Measurements from ENCODE around the gene ITGB3BP.
"Not testable (repeated sequence)": the region's sequence is repeated elsewhere in the genome, so short reads cannot be mapped to it uniquely, and the experiment has no call there.

Gene ITGB3BP

DNA sequence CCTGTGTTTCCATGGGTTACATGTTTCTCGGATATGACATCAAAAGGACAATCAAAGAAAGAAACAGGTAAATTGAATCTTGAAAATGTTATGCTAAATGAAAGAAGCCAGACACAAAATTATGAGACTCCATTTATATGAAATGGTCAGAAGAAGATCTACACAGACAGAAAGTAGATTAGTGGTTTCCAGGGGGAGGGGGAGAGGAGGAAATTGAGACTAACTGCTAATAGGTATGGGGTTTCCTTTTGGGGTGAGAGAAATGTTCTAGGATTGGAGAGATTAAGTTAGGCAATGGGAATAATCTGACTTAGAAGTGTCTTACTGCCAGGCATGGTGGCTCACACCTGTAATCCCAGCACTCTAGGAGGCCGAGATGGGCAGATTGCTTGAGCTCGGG is 21.8 kb downstream of the ITGB3BP start:
- no peak for DNase-seq

DNA sequence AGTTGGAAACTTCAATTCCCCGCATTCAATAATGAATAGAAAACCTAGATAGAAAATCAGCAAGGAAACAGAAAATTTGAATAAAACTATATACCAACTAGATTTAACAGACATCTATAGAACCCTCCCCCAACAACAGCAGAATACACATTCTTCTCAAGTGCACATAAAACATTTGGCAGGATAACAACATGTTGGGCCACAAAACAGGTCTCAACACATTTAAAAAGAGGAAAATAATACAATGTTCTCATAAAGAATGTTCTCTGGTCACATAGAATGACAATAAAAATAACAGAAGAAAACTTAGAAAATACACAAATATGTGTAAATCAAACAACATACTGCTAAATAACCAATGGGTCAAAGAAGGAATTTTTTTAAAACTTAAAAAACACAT is 24.9 kb downstream of the ITGB3BP start:
- no peak for DNase-seq

DNA sequence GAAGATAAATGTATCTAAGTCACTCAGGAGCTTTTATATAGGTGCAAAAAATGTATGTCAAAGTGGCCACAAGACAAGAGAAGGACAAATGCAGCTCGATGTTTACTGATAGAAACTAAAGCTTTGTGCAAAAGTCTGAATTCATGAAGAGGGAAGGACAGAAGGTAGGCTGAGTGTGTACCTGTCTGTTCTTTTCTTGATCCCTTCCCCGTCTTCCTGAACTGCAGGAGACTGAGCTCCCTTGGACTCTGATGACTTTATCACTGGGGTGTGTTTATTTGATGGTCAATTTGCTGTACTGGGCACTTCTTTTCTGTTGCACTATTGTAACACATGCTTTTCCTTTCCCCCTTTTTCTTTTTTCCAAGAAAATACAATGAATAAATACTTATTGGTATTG is 25.4 kb downstream of the ITGB3BP start:
- no peak for DNase-seq

DNA sequence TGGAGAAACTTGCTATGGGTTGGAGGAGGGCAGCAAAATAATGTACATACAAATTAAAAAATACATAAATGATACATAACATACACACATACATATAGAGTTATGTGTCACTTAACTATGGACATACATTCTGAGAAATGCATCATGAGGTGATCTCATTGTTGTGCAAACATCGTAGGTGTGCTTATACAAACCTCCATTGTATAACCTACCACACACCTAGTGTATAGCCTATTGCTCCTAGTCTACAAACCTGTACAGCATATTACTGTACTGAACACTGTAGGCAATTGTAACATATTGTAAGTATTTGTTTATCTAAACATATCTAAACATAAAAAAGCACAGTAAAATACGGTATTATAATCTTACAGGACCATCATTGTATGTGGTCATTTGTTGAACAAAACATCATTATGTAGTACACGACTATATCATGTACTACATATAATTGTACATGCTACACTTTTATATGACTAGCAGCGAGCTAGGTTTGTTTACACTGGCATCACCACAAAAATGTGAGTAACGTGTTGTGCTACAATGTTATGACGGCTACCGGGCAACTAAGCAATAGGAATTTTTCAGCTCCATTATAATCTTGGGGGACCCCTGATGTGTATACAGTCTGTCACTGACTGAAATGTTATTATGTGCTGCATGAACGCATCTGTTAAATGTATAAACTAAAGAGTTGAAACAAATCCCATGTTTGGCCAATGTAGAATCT is 35.5 kb downstream of the ITGB3BP start:
- no peak for DNase-seq

DNA sequence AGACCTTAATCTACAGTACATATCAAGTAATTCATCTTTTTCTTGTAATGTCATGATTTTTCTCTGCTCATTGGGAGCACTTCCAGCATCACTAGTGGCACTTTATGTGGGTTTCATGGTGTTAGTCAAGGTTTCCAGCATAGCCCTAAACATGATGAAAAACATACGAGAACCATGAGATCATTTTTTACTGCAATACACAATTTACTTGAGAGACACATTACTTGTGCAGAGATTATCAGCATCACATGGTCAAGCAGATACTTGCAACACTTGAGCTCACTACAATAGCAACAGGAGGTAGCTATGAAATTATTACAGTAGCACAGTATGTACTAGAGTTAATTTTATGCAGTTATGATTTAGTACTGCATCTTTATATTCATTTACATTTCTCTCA is 36.4 kb downstream of the ITGB3BP start:
- DNase-seq = no peak

DNA sequence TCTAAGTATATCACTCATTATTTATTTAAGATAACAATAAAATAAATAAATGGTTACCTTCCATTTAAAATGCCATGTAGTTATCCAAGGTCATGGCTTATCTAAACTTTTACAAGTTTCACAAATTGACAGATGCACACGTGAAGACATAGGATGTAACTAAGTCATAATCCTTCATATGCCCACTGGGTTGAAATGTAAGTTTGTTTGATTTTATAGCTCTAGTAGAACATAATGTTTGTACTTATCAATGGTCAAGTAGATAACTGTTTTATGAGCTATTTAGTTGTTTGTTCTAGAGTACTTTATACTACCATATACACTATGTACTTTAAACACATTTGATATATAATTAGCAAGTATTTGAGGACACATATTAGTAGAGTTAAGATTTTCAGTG is 43.0 kb downstream of the ITGB3BP start:
- DNase-seq = no peak

DNA sequence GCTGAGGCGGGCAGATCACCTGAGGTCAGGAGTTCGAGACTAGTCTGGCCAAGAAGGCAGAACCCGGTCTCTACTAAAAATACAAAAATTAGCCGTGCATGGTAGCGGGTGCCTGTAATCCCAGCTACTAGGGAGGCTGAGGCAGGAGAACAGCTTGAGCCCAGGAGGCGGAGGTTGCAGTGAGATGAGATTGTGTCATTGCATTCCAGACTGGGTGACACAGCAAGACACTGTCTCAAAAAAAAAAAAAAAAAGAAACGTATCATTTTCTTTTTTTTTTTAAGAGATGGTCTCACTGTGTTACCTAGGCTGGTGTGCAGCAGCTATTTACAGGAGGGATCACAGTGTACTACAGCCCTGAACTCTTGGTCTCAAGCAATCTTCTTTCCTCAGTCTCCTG is 47.3 kb downstream of the ITGB3BP start:
- DNase-seq = no peak

DNA sequence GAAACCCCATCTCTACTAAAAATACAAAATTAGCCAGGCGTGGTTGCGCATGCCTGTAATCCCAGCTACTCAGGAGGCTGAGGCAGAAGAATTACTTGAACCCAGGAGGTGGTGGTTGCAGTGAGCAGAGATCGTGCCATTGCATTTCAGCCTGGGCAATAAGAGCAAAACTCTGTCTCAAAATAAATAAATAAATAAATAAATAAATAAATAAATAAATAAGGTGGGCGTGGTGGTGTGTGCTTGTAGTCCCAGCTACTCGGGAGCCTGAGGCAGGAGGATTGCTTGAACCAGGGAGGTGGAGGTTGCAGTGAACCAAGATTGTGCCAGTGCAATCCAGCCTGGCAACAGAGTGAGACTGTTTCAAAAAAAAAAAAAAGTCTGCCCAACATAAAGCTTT is 54.3 kb downstream of the ITGB3BP start:
- DNase-seq = not testable (repeated sequence)

DNA sequence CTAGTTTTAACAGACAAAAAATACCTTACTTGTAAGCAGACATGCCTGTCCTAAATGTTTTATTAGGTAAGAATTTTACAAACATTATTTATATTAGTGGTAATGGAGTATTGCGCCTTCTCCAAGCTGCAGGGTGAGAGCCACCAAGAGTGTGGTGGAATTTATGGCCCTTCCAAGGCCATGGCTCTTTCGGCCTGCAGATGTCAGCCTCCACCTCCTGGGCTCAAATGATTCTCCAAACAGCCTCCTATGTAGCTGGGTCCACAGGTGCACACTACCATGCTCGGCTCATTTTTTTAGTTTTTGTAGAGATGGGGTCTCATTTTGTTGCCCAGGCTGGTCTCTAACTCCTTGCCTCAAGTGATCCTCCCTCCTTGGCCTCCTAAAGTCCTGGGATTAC is 56.3 kb downstream of the ITGB3BP start:
- no peak for DNase-seq

DNA sequence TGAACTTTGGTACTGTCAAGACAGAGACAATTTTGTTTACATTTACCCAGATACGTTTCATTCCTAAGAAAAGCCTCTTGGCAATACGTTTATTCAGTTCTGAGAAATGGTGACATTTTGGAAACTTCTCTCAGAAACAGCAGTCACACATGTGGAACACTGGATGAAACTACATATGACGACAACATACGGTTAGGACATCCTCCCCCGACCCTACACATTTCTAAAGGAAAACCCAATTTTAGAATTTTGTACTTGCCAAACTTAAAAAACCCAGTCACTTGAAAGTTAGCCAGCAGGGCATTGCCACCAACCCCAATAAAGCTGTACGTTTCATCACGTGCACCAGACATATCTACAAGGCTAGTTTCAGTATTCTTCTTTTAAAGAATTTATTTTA is 56.8 kb downstream of the ITGB3BP start:
- no peak for DNase-seq

DNA sequence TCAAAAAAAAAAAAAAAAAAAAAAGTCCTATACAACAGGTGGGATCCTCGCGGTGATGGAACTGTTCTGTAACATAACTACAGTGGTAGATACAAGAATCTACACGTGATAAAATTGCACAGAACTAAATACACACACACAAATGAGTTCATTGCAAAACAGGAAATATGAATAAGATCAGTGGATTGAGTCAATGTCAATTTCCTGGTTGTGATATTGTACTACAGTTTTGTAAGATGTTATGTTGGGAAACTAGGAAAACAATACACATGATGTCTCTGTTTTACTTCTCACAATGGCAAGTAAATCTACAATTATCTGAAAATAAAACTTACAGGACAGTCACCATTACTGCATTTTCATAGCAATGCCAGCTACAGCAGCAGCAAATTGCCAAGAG is 59.8 kb downstream of the ITGB3BP start:
- no peak for DNase-seq

DNA sequence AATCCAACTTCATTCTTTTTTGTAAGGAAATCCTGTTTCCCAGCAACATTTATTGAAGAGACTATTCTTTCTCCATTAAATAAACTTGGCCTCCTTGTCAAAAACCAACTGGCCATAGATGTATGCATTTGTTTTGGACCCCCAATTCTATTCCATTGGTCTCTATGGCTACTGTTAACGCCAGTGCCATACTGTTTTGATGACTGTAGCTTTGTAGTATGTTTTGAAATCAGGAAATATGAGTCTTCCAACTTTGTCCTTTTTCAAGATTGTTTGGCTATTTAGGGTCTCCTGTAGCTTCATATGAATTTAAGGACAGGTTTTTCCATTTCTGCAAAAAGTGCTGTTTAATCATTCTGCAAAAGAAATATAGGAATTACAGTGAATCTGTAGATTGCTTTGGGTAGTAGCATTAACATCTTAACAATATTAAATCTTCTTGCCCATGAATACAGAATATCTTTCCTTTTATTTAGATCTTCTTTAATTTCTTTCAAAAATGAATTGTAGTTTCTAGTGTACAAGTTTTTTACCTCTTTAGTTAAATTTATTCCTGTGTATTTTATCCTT is 61.3 kb downstream of the ITGB3BP start:
- no peak for DNase-seq

DNA sequence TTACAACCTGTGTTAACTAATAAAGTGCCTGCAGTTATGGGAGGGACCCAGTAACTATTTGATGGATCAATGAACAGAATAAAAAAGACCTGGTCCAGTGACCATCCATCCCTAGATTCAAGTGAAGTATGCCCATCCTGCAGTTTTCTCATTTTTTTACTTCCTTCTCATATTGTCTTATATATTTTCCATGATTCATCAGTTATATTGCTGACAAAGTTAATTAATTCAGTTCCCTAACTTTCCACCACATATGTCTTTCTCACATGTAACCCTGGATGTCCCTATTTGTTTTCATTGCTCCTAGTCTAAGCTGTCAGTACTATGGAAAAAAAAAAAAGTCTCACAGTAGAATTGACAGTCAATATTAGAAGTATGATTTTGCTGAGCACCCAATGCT is 64.3 kb downstream of the ITGB3BP start:
- no peak for DNase-seq

DNA sequence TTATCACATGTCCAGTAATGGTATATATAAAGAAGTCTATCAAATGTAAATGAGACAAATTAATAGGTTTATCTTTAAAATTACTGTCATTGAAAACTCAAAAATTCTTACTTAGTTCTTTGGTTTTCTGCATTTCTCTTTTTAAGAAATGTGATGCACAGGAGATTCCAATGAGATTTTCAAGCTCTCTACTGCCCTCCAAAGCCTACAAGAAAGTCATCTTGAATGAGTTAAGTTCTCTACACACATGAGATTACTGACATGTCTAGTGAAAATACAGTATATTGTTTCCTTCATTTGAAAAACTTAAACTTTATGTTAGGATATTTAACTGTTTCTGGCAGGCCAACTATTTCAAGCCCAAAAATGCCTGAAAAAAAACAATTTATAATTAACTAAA is 68.8 kb downstream of the ITGB3BP start:
- no peak for DNase-seq

DNA sequence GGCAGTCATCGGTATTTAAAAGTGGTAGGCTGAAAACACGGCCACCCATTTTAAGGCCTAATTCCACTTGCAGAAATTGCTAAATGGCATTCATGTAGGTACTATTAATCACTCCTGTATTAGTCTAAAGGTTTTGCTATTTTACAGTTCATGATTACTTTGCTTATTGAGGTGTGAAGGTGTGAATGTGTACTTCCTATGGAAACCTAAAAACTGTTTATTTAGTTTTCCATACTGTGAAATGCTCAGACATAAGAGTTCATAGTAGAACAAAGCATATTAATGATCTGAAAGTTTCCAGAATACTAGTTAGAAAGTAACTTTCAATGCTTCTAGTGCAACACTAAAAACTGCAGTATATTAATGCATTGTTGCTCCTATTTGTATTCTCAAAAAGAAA is 69.8 kb downstream of the ITGB3BP start:
- DNase-seq = no peak

DNA sequence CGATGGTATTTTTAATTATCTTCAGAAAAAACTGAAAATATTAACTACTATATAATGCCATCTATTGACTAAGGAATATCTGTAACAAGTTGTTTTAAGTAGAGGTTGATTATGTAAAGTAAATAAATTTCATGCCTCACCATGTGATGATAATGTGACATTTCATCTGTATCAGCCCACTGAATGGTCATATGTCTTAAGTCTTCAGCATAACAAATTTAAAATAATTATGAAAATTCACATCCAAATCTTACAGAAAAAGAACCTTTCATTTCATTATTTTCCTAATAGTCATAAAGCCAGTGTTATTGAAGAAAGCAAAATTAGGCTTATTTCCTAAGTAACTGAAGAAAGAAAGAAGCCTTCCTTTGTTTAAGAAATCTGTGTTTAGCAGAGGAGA is 72.6 kb downstream of the ITGB3BP start:
- DNase-seq = no peak

DNA sequence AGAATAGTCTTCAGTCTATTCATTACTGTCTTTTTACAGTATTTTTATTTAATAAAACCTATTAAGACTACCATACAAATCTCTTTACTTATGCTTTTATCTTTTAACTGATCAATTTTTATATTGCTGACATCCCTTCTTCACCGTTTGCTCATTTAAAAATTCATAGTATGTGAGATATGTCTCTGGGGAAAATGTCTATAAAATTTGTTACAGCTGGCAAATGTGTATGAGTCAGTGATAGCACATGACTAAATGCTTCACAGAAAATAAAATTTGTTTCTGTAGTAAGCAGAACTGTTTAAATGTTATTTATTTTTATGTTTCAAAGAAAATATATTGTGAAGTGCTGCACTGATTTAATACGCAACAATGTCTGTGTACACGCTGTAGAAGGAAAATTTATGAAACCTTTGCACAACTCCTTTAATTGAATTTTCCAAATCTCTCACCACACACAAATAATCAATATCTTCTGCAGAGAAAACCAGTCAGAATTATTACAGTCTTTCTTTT is 74.2 kb downstream of the ITGB3BP start:
- no peak for DNase-seq

DNA sequence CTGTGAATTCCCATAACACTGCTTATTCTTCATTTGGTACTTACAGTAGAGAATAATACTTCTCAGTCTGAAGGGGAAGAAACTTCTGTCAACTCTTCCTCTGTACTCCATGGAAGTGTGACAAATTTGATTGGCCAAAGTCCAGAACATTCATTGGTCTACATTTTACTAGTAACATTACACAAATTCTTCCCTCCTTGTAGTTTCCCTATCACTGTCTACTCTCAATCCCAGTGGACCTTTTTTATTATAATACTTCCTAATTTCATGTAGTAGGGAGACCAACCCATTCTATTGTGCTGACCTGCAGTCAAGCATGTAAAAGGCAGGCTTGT is 80.9 kb downstream of the ITGB3BP start:
- DNase-seq = no peak

DNA sequence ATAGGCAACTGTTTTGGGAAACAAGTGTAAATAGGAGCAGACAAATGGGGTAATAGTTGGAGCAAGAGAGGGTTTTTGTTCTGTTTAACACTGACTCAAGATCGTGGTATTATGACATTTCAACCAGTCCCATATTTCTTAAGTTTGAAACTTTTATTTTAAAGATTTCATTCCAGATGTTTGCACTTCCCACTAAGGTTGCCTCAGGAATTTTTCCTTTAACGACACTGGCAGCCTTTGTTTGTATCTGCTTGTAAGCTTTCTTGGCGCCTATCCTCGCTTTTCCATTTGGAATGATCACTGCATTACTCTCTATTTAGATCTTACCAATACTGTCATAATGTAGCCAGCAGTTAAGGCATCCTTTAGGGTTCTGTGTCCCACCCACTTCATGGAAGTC is 87.9 kb downstream of the ITGB3BP start:
- DNase-seq = no peak

DNA sequence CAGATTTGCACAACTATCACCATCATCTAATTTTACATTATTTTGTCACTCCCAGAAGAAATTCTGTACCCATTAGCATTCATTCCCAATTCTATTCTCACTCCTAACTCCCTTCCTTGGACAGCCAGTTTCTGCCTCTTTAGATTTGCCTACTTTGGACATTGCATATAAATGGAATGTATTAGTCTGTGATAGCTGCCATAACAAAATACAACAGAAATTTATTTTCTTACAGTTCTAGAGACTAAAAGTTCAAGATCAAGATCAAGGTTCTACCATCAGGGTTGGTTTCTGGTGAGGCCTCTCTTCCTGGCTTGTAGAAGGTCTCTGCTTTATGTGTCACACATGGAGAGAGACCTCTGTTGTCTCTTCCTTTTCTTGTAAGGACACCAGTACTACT is 93.7 kb downstream of the ITGB3BP start:
- DNase-seq = no peak

DNA sequence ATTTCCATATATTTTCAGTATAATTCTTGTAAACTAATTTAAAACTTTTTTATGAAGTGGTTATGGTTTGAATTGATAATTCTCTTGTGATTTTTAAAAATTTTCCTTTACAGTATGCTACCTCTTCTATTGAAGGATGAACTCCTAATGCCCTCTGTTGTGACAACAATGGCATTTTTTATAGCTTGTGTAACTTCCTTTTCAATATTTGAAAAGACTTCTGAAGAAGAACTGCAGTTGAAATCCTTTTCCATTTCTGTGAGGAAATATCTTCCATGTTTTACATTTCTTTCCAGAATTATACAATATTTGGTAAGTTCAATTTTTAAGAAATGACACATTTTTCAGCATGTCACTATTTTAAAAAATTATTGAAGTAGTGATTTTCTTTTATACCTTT is 94.2 kb downstream of the ITGB3BP start:
- no peak for DNase-seq

DNA sequence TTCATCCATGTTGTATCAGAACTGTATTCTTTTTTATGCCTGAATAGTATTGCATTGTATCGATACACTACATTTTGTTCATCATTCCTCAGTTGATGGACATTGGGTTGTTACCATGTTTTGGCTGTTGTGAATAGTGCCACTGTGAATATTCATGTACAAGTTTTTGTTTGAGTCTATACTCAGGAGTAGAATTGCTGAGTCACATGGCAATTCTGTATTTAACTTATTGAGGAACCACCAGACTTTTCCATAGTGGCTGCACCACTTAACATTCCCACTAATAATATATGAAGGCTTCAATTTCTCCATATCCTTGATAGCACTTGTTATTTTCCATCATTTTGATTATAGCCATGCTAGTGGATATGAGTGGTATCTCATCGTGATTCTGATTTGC is 99.4 kb downstream of the ITGB3BP start:
- no peak for DNase-seq

DNA sequence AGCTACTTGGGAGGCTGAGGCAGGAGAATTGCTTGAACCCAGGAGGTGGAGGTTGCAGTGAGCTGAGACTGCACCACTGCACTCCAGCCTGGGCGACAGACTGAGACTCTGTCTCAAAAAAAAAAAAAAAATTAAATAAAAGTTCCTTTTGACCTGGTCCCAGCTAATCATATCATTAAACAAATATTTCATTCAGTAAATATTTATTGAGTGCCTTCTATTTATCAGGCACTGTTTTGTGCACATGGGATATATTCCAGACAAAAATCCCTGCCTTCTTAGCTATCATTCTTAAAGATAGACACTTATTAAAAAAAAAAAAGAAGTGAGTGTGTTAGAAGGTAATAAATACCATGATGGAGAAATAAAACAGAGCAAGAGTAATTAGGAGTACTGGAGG is 102.3 kb downstream of the ITGB3BP start:
- not testable (repeated sequence) for DNase-seq

DNA sequence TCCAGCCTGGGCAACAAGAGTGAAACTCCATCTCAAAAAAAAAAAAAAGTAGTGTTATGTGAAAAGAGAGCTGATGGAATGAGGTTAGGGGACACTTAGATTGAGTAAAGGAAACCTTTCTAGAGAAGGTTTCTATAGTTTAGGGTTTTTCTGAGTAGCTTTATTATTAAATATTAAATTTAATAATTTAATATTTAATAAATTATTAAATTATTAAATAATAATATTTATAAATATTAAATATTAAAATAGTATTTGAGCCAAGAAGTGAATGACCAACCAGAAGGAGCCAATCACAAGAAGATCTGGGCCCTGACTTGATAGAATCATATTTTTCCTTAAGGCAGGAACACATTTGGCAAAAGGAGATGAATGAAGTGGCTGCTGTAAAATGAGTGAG is 104.9 kb downstream of the ITGB3BP start:
- no peak for DNase-seq

DNA sequence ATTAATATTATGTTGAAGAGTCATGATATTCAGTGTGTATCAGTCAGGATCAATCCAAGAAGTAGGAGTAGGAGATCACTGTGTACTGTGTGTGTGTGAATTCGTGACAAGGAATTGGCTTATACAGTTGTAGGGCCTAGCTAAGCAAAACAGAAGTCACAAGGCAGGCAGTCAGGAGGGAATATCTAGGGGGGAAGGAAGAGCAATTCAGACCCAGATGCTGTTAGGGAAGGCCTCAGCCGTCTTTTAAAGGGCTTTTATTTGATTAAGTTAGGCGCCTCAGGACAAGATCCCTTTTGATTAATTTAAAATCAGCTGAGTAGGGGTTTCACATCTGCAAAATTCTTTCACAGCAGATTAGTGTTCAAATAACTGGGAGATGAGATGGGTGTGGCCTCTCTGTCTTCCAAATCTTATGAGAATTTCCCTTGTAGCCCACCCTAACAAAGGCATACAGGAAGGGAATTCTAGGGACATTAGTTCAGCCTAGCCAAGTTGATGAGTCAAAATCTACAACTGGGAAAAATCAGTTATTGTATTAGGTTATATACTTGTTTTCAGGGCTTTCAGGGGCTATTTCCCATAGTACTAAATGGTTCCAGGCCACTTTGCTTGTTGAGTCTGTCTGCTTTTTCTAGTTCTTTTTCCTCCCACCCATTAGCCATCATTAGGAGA is 108.2 kb downstream of the ITGB3BP start:
- no peak for DNase-seq

Measured in CD4-positive, alpha-beta T cell treated with Interleukin-1 beta for 1 hour (primary cell).